Mammary epithelial cell (primary cell): ENCODE data around the gene ZNF641.

ENCODE experiments used
- CTCF ChIP-seq, 2 donors: IDR thresholded peaks in 1 of 2; conservative IDR thresholded peaks in 1 of 2; 2 replicates each; pipeline ENCODE4 v1.5.1; 2011 to 2012; ENCODE audit warnings: inconsistent platforms in 2 of 2, low read length in 2 of 2, mild to moderate bottlenecking in 2 of 2, control low read depth in 1 of 2, low read depth in 1 of 2; ENCODE audit not compliant: insufficient read depth in 1 of 2; ENCODE audit errors: extremely low read depth in 1 of 2
- EZH2 ChIP-seq: IDR thresholded peaks from 2 replicates; pipeline ENCODE4 v1.6.1; 2012; ENCODE audit warnings: low read length, inconsistent platforms, borderline replicate concordance

DNA sequence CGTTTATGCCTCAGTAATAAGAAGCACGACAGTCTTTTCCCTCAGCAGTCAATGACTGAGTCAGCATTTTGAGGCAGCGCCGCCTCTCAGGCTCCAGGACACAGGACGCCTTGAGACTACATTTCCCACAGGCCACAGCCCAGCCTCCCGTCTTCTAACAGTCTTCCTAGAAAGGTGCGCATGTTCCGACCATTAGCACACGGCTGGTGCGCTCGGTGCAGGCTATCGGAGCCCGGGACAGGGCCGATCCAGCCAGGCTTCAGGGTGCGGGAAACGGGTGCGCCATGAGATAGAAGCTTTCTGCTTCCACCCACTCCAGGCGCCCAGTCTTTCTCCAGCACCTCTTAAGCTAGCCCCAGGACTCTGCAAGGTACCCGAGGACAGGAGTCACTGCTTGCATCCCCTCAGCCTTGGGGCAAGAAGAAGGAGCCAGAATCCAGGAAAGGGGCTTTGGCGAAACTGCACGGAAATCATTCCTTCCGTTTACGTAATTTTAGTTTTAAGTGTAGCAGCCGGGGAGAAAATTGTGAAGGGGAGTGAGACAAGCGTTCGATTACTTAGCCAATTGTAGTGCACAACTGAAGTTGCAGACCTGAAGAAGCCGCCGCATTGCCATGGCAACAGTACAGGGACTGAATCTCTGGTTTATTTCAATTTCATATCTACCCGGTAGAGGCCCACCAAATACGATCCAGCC is 54.0 kb downstream of the ZNF641 start:
- peak in 1 of 2 donors; percentile 14 for TF ChIP-seq CTCF (conservative IDR thresholded peaks at IDR 0.05 in 1 of 2, IDR thresholded peaks at IDR 0.05 in 1 of 2; ENCODE audit: extremely low read depth in 1 of 2, insufficient read depth in 1 of 2, low read depth in 1 of 2, low read length in 2 of 2)
- TF ChIP-seq EZH2 = no peak
